ENCODE measurements around the gene CDH4. TPM values are rescaled to one million over a fixed set of nuclear protein-coding genes. Genes with fewer than 3 reads are reported as not detected.

CDH4 gene
- total RNA-seq, 4 donors from 2014 or later = under 0.01 to 0.56 (median 0.19) TPM; not detected in 1

GRCh38 chr20:61631751-61632150 is 379.7 kb downstream of the CDH4 start:
- DNase-seq (ENCODE audit: low spot score) (no peak), ATAC-seq (ENCODE audit: low FRiP score) (no peak)
- no peak for TF ChIP-seq CTCF (IDR thresholded peaks at IDR 0.05)

GRCh38 chr20:61633004-61633403 is 380.9 kb downstream of the CDH4 start:
- ATAC-seq (ENCODE audit: low FRiP score) (no peak), DNase-seq (ENCODE audit: low spot score) (no peak)
- TF ChIP-seq CTCF (IDR thresholded peaks at IDR 0.05) = no peak

- TF ChIP-seq CTCF (IDR thresholded peaks at IDR 0.05) = no peak
- DNase-seq (ENCODE audit: low spot score) (no peak), ATAC-seq (ENCODE audit: low FRiP score) (no peak)
These were observed 382.5 kb downstream of the CDH4 start for GRCh38 chr20:61634376-61635145.

- no peak for DNase-seq (ENCODE audit: low spot score)
- ATAC-seq (ENCODE audit: low FRiP score) = no peak
- TF ChIP-seq CTCF (IDR thresholded peaks at IDR 0.05) = no peak
These were observed 383.8 kb downstream of the CDH4 start for GRCh38 chr20:61635721-61636455.

GRCh38 chr20:61636531-61637116 is 384.6 kb downstream of the CDH4 start:
- DNase-seq (ENCODE audit: low spot score) (no peak), ATAC-seq (ENCODE audit: low FRiP score) (no peak)
- TF ChIP-seq CTCF (IDR thresholded peaks at IDR 0.05) = no peak

- TF ChIP-seq CTCF (IDR thresholded peaks at IDR 0.05) = no peak
- no peak for ATAC-seq (ENCODE audit: low FRiP score)
- no peak for DNase-seq (ENCODE audit: low spot score)
These were observed 386.9 kb downstream of the CDH4 start for GRCh38 chr20:61638802-61639585.
